GM21390 (cell line): Measurements from ENCODE around the gene GOSR2.
"Not testable (repeated sequence)": the region's sequence is repeated elsewhere in the genome, so short reads cannot be mapped to it uniquely, and the experiment has no call there.

Experiments used
- ATAC-seq: cut with Tn5 transposase; IDR thresholded peaks from one replicate; pipeline ENCODE4 v1.9.1; 2021; ENCODE audit not compliant: unreplicated experiment

GOSR2 gene

DNA sequence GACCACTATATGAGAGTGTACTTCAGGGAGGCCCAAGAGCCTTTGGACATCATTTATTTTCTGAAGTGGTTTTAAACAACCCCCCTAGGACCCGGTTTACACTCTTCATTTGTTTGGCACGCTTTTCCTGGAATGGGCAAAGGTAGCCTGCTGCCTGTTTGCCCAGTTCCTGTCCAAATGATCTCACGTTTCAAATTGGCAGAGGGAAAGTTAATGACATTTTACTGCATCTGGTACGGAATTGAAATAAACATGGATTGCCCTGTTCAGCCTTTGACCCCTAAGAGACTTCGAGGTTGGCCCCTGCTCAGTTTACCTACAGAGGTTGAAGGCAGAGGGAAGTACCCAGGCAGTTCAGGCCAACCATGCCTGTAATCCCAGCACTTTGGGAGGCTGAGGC lies 61.9 kb downstream of the GOSR2 start:
- no peak for ATAC-seq

DNA sequence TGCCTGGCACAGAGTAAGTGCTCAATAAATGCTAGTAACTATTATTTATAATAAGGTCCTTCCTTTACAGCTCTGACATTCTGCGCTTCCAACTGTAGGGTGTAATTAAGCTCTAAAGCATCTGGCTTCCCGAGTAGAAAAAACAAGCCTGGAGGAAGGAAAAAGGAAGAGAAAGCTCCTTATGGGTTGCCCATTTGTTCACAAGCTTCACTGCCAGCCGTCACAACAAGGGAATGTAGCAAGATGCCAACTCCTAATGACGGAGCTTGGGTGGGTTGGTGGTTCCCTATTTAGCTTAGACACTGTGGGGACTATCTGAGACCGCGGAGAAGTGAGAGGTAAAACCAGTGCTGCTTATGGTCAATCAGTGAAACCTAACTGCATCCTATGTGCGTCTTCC lies 63.4 kb downstream of the GOSR2 start:
- ATAC-seq, result no peak

DNA sequence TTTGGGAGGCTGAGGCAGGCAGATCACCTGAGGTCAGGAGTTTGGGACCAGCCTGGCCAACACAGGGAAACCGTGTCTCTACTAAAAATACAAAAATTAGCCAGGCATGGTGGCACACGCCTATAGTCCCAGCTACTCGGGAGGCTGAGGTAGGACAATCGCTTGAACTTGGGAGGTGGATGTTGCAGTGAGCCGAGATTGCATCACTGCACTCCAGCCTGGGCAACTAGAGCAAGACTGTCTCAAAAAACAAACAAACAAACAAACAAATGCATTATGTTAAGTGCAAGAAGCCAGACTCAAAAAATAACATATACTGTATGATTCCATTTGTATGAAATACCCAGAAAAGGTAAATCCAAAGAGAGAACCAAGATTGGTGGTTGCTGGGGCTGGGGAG lies 65.0 kb downstream of the GOSR2 start:
- ATAC-seq, result not testable (repeated sequence)

DNA sequence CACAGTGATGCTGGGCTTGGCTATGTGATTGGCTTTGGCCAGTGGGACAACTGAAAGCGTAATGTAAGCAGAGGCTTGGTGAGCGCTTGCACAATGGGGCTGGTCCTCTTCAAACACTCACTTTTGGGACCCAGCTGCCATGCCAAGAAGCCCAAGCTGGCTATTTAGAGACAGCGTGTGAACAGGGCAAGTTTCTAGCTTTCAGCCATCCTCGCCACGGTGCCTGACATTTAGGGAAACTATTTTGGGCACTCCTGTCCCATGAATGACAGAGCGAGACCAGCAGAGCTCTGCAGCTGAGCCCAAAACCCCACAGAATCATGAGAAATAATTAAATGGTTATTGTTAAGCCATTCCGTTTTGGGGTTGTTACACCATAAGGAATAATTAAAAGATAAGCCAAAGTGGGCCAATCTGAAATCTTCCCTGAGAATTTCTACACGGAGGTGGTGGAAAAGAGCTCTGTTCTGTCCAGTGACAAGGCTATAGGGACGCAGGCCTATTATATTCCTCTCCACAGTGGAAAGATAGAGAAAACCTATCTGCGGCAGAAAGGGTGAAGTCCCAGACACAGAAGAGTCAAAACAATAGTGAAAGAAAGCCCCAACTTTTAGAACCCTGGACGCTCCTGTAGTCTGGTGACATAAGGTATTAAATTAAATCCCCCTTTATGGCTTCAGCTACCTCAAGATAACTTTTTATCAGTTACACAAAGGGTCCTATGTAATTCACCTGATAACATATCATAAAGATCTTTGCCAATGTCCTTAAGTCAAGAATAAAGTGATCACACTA lies 66.9 kb downstream of the GOSR2 start:
- ATAC-seq, result no peak

DNA sequence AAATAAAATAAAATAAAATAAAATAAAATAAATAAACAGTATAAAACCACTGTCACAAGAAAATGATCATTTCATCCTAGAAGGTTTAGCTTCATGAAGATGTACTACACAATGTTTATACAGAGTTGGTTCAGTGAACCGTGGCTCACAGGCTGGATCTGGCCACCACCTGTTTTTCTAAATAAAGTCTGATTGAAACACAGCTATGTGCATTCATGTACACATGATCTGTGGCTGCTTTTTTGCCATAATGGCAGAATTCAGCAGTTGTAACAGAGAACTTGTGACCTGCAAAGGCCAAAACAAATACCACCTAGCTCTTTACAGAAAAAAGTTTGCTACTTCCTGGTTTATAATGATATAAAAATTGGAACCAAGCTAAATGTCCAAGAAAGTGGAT lies 68.7 kb downstream of the GOSR2 start:
- ATAC-seq, result no peak
